ENCODE measurements around the gene GNG5.
"Not testable (repeated sequence)": the region's sequence is repeated elsewhere in the genome, so short reads cannot be mapped to it uniquely, and the experiment has no call there.

Gene GNG5

GRCh38 chr1:84506002-84506728 is at the start of gene GNG5, which contains the start of gene SPATA1:
GNG5 (minus strand) TSS chr1:84506581; CDS start chr1:84506091, 490 bp downstream.
SPATA1 (plus strand) TSS chr1:84506386; CDS start chr1:84516360, 9,974 bp downstream.
- DNase-seq, result peak; percentile 95 to 97 (median 95)

- no peak for DNase-seq
Observed at GRCh38 chr1:84550826-84551225, 44.4 kb upstream of the GNG5 start.

GRCh38 chr1:84541679-84542078 is 35.3 kb upstream of the GNG5 start:
- DNase-seq, result peak in 1 of 3 experiments; percentile 10

- DNase-seq, result no peak
Observed at GRCh38 chr1:84540759-84541158, 34.4 kb upstream of the GNG5 start.

DNA sequence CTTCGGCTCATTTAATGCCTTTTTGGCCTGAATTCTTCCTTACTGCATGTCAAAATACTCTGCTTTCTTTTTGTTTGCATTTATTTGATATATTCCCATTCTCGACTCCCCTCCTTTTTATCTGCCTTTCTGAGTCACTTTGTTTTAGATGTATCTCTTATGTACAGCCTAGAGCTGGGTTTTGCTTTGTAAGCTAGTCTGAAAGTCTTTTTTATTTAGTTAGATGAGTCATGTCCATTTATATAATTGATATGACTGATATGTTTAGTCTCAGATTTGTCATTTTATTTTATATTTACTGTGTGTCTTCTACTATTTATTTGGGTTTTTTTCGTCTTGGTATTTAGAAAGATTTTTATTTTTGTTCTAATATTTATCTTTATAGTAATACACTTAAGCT is 33.6 kb upstream of the GNG5 start:
- no peak for DNase-seq

DNA sequence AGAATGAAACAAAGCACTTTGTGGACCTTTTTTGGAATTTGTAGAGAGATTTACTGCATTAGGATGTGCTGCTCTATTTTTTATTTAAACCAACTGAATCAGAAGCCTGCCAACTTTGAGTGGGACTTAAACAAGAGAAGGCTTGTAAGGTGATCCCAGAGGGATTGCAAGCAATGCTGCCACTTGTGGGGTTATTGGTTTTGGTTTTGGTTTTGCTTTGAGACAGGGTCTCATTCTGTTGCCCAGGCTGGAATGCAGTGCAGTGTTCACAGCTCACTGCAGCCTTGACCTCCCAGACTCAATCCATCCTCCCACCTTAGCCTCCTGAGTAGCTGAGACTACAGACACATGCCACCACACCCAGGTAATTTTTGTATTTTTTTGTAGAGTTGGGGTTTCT is 32.2 kb upstream of the GNG5 start:
- DNase-seq, result no peak

DNA sequence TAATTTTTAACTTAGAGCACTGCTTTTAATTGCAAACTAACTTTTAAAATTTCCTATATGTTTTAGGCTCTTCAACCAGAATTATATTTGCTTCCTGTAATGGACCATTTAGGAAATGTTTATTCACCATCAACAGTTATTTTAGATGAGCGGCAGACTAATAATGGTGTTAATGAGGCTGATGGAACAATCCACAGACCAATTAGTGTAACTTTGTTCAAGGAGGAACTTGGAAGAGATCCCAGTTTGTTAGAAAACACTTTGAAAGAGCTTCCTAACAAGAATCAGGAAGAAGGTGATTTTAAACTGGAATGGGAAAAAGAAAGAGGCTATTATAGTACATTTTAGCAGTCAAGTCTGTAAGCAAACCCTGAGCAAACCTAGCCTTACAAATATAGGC is 19.4 kb upstream of the GNG5 start:
- peak in 1 of 3 experiments; percentile 9 for DNase-seq

GRCh38 chr1:84524590-84524989 is 18.2 kb upstream of the GNG5 start:
- DNase-seq, result no peak

DNA sequence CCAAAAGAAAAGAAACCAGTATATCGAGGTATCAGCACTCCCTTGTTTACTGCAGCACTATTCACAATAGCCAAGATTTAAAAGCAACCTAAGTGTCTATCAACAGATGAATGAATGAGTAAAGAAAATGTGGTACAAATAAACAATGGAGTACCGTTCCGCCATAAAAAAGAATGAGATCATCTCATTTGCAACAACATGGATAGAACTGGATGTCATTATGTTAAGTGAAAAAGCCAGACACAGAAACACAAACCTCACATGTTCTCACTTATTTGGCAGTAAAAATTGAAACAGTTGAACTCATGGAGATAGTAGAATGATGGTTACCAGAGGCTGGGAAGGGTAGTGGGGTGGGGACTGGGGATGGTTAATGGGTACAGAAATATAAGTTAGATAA is 4.3 kb upstream of the GNG5 start:
- DNase-seq, result no peak

DNA sequence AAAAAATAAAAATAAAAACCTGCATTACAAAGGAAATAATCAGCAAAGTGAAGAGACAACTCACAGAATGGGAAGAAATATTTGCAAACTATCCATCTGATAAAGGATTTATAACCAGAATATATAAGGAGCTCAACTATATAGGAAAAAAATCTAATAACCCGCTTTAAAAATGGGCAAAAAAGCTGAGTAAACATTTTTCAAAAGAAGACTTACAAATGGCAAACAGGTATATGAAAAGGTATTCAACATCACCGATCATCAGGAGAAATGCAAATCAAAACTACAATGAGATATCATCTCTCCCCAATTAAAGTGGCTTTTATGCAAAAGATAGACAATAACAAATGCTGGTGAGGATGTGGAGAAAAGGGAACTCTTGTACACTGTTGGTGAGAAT is 3.8 kb upstream of the GNG5 start:
- DNase-seq, result no peak

DNA sequence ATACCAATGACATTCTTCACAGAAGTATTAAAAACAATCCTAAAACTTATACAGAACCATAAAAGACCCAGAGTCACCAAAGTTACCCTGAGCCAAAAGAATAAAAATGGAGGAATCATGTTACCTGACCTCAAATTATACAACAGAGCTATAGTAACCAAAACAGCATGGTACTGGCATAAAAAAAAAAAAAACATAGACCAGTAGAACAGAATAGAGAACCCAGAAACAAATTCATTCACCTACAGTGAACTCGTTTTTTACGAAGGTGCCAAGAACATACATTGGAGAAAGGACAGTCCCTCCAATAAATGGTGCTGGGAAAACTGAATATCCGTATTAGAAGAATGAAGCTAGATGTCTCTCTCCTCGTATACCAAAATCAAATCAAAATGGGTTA is 2.6 kb upstream of the GNG5 start:
- no peak for DNase-seq

- DNase-seq, result no peak
Observed at GRCh38 chr1:84508510-84508909, 2.1 kb upstream of the GNG5 start.

DNA sequence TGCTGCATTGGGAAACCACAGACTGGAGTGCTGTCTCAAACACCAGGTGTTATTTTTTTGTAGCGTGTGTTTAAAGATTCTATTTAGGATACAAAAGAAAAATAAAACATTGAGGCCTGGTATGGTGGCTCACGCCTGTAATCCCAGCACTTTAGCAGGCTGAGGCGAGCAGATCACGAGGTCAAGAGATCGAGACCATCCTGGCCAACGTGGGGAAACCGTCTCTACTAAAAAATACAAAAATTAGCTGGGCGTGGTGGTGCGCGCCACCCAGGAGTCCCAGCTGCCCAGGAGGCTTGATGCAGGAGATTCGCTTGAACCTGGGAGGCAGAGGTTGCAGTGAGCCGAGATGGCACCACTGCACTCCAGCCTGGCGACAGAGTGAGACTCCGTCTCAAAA is 1.5 kb upstream of the GNG5 start:
- not testable (repeated sequence) for DNase-seq

DNA sequence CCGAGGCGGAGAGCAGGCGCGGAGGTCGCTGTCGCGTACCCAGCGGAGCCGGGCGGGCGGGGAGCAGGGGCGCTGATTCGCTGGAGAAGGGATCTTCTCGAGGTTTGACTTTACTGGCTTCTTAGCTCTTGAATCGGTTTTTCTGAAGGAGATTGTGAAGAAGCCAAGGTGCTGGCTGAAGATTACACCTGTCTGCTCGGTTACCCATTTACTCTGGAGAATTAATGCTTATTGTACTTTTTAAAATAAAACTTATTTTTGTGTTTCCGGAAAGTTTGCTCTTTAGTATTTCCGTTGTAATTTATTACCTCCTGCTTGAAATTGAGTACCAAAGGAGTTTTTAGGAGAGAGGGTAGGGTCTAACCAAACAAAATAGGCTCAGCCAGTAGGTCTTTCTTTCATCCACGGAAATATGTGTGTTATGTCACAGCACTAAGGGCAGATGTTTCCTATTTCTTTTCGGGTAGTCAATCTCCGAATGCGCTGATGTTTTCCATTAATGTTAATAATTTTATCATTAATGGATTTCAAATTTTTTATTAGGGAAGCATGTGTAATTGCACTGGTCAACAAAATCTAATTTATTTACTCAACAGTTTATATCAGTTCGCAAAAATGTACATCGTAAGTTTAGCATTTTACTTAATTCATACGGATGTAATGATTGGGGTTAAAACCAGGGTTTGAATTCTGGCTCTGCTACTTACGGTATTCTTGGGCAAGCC is 510 bp upstream of the GNG5 start:
- peak in 1 of 3 experiments; percentile 29 for DNase-seq

- DNase-seq, result peak in 2 of 3 experiments; percentile 83 to 92
Observed at GRCh38 chr1:84505493-84506001, 834 bp downstream of the GNG5 start.

DNA sequence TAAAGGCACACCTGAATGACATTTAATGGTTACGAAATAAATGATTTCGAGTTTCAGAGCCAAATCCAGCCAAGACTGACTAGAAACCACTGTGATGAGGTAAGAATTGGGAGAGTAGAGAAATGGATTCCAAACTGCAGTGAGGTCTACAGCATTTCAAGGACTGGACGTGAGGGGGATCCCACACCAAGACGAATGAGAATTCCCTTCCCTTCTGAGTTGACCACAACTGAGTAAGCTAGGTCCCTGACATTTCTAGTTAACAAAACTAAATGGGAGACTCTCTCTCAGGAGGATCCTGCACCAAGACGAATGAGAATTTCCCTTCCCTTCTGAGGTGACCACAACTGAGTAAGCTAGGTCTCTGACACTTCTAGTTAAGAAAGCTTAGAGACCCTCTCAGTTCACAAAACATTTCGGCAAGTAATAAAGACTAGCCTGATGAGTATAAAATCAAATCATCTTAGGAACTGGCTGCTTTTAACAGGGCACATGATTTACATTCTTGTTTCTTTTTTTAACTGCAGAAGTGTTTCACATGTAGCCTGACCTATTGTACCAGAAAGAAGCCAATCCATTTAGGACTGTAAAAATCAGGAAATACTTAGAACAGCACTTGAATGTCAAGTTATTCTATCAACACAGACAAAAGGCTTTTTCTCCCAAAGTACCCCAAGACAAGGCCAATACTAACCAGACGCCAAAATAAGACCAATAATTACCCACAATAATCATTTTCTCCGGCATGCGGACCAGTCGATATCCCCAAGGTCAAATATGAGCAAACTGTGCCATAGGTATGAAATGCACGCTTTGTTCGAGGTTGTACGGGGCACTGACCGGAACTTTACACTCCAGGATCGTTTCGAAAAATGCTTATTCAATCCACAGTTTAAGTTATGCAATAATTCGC is 1.5 kb downstream of the GNG5 start:
- peak in 2 of 3 experiments; percentile 33 to 36 for DNase-seq

GRCh38 chr1:84502927-84503326 is 3.5 kb downstream of the GNG5 start:
- DNase-seq, result no peak

- no peak for DNase-seq
Observed at GRCh38 chr1:84497631-84498275, 8.6 kb downstream of the GNG5 start.

- DNase-seq, result no peak
Observed at GRCh38 chr1:84496498-84496897, 9.9 kb downstream of the GNG5 start.

GRCh38 chr1:84493747-84494146 is 12.6 kb downstream of the GNG5 start:
- DNase-seq, result no peak

- no peak for DNase-seq
Observed at GRCh38 chr1:84492726-84493125, 13.7 kb downstream of the GNG5 start.

DNA sequence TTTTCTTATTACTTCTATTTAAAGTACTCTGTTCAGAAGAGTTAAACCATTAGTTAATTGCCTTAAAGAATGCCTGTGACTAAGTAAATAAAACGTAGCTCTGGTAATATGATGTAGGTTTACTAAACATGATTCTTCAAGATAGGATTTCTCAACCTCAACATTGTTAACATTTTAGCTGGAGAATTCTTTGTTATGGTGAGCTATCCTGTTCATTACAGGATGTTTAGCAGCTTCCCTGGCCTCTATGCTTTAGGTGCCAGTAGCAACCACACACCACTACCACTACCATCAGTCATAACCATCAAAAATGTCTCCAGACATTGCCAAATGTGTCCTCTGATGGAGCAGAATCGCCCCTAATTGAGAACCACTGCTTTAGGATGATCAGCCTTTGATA is 16.6 kb downstream of the GNG5 start:
- DNase-seq, result no peak

Measured in NCI-H1417 (cell line).